Midbrain (tissue), 1 donor: Measurements from ENCODE around the gene STK33.

ENCODE experiments used
- DNase-seq: peaks from one replicate; lab custom pipeline; 2025; lab: John Stamatoyannopoulos, UW

The STK33 gene

GRCh38 chr11:8373519-8374432, 220.3 kb downstream of the STK33 start:
- no peak for DNase-seq

- DNase-seq = no peak
Observed at GRCh38 chr11:8372641-8373381, 221.2 kb downstream of the STK33 start.

GRCh38 chr11:8371516-8371884, 222.5 kb downstream of the STK33 start:
- no peak for DNase-seq

- no peak for DNase-seq
Observed at GRCh38 chr11:8370812-8371515, 223.1 kb downstream of the STK33 start.

- no peak for DNase-seq
Observed at GRCh38 chr11:8369592-8370205, 224.3 kb downstream of the STK33 start.

- DNase-seq = no peak
Observed at GRCh38 chr11:8368772-8369171, 225.3 kb downstream of the STK33 start.

GRCh38 chr11:8368194-8368593, 225.8 kb downstream of the STK33 start:
- DNase-seq = no peak

- DNase-seq = no peak
Observed at GRCh38 chr11:8366316-8366715, 227.7 kb downstream of the STK33 start.

- no peak for DNase-seq
Observed at GRCh38 chr11:8365216-8365941, 228.6 kb downstream of the STK33 start.

- no peak for DNase-seq
Observed at GRCh38 chr11:8363921-8364320, 230.1 kb downstream of the STK33 start.

- no peak for DNase-seq
Observed at GRCh38 chr11:8362899-8363298, 231.1 kb downstream of the STK33 start.

GRCh38 chr11:8362491-8362890, 231.5 kb downstream of the STK33 start:
- no peak for DNase-seq

GRCh38 chr11:8361664-8362210, 232.3 kb downstream of the STK33 start:
- no peak for DNase-seq

- DNase-seq = no peak
Observed at GRCh38 chr11:8361206-8361605, 232.8 kb downstream of the STK33 start.

- no peak for DNase-seq
Observed at GRCh38 chr11:8360086-8360828, 233.8 kb downstream of the STK33 start.

- no peak for DNase-seq
Observed at GRCh38 chr11:8359521-8359920, 234.5 kb downstream of the STK33 start.

- DNase-seq = no peak
Observed at GRCh38 chr11:8357891-8358566, 236.0 kb downstream of the STK33 start.

GRCh38 chr11:8357505-8357888, 236.5 kb downstream of the STK33 start:
- DNase-seq = no peak

GRCh38 chr11:8356721-8357504, 237.1 kb downstream of the STK33 start:
- peak; percentile 6 for DNase-seq
